GM19324 (cell line): ENCODE results near the gene KRT20.

ENCODE experiments used
- ATAC-seq: cut with Tn5 transposase; IDR thresholded peaks from one replicate; pipeline ENCODE4 v1.9.1; 2021; ENCODE audit warnings: mild to moderate bottlenecking, moderate library complexity; ENCODE audit not compliant: unreplicated experiment, low FRiP score

Gene KRT20

DNA sequence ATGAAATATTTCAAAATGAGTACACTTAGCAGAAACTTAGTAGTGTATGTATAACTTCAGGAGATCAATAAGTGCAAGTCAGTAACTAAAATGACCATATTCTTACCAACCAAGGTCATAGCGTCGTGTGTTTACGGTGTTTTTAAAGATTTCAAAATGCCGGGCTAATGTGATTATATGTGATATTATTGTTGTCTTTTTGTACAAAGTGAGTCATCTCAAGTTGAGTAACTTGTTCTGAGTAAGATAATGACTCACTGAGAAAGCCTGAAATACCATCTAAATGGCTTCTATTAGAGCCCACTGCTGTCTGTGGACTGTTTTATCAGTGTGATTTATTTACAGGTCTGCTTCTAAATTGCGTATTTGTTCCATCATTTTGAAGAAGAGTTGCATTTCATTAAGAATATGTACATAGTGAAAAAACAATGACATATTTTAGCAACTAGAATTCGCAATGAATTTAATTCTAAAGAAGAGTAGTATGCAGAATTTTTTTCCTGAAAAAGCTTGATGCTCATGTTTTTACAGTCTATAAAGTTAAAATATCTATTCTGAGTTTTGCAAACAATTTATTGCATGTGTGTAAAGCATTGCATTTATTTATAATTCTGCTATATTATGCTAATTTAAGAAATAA, 30.7 kb downstream of the KRT20 start:
- no peak for ATAC-seq

DNA sequence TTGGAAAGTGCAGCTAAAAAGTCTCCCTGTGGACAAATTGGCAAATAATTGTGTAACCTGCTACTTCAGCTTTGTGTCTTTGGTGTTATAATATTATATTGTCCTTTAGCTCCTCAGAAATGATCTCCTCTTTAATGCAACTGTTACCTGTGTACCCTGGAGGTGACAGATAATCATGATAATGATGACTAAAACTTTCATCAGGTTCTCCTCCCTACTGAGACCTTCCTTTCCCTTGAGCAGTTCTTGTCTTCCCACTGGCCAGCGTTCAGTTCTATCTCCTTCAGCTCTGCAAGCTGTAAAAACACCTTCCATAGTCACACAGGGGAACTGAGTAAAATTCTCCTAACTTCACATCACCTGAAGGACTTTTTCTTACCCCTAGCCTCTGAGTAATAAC, 32.7 kb downstream of the KRT20 start:
- no peak for ATAC-seq

DNA sequence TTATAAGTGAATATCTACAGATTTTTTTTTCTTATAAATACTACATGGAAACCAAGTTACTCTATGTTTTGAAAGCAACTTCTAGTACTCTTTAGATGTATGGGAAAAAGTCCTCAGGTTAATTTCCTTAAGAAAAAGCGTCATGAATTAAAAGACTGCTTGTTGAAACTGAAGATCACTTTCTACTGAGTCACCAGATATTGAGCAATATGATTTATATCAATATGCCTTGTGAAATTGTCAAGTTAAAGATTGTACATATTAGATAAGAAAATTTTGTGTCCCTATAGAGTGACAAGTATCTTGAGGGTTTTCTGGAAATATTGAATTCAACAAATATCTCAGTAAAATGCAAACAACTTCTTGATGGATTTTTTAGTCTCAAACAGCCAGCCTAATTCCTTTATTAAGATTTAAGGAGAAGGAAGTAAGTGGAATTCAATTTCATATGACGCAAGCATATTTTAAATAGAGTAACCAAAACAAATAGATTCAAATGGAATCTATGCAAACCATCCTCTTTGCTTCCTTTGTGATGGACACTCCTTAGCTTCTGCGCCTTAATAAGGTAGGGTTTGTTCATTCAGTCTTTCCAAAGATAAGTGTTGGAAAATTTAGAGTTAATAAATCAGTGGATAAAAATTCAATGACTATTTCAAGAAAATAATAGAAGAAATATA, 34.6 kb downstream of the KRT20 start:
- no peak for ATAC-seq

DNA sequence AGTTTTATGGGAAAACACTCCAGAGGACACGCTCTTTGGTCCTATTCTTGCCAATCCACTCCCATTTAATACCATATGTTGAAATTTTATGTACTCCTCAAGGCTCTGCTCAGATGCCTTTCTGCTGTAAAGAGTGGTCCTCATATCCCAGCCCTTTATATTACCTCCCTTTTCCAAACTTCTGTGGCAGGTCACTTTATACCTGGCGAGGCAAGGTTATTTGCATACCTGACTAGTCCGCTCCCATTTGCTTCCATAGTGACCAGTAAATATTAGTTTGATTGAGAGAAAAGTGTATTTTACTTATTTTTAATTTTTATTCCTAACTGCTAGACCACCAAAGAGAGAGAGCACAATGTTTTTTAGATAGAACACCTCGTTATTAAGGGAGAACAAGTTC, 35.3 kb downstream of the KRT20 start:
- ATAC-seq = no peak

DNA sequence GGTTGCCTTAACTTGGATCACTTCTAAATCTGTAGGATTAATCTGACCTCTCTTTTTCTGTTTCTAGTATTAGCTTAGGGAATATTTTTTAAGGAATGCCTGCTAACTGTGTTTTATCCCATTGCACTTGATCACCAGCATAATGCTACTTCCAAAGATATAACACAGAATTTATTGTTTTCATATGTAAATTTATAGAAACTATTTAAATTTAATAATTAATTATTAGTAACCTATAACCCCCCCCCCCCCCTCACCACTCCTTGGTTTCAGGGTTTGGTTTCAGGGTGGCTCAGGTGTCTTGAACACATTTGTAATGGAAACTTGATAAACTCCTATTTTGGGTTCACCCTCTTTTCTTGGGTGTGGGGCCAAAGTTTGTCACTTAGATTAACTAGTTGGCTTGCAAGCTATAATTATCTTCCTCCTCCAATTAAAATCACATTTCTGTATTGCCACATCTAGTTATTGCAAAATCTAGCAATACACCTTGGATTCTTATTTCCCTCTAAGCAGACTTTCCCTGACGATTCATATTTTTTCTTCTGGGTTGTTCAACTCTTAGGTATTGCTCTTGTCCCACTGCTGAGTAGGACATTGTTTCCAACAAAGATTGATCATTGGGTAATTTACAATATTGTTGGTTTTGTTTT, 36.3 kb downstream of the KRT20 start:
- ATAC-seq = no peak

DNA sequence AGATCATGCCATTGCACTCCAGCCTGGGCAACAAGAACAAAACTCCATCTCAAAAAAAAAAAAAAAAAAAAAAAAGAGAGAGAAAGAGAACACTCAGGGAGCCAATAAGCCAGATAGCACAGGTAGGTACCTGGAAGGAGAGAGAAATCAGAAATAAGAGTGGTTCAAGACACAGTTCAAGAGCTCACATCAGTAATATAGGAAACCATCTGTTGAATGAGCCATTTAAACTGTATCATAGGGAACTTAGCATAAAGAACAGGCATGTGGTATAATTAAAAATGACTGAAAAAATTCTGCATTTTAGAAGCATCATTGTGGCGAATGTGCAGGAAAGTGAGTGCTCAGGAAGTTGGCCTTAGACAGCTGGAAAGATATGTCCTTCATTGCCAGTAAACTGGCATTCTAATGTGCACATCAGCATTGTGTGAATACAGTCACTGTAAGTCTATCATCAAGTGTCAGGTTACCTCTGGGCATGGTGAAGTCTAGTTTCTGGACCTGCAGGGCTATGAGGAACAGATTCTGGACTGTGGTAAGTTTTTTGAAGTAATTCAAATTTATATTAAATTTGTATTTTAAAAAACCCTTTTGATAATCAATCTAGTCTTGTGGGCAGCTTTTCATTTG, 38.4 kb downstream of the KRT20 start:
- no peak for ATAC-seq

DNA sequence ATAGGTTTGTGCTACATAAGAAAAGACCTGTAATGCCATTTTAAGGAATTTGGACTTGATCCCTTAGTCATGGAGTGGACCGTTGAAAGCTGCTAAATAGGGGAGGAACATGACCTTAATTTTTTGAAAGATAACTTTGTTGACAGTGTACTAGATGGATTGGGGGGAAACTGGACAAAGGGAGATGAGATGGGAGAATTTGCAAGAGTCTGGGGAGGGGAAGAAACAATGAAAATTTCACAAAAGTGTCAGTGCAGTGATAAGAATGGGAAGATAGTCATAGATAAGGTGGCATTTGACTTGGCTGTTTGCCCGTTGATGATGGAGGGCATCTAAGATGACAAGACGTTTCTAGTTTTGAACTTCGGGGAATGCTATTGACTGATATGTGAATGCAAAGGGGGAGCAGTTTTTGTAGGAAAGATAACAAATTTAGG, 40.4 kb downstream of the KRT20 start:
- no peak for ATAC-seq

DNA sequence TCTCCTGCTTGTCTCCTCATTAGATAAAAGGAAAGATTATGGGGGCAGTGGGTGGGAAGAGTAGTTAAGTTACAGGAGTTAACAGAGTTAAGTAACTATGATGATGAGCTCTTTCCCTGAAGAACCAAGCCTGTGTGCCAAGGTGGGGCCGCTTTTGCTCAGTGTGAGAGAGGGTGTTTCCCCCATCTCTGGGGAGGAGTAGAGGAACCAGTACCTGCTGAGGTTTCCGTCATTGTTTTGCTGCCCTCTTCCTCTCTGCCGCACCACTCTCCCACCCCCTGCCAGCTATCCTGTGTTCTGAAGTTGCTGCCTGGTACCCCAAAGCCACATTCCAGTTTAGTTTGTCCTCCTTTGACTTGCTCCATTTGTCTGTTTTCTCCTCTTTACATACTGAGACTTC, 41.8 kb downstream of the KRT20 start:
- no peak for ATAC-seq

DNA sequence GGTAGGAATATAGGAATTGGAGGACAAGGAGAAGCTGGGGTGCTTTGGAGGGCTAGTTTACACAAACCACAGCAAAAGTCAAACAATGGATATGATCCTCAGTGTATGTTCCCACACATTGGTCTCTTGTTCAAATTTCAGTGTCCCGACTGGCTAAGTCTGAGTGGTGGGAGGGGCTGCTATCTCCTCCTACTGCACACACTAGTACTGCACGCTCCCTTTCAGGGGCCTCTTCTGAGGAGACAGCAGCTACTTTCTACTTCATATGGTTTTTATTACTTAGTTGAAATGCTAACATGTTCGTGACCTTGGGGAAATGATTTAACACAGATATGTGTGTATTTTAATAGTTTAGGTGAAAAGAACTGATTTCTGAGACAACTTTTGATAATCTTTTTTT, 43.8 kb downstream of the KRT20 start:
- ATAC-seq = no peak

DNA sequence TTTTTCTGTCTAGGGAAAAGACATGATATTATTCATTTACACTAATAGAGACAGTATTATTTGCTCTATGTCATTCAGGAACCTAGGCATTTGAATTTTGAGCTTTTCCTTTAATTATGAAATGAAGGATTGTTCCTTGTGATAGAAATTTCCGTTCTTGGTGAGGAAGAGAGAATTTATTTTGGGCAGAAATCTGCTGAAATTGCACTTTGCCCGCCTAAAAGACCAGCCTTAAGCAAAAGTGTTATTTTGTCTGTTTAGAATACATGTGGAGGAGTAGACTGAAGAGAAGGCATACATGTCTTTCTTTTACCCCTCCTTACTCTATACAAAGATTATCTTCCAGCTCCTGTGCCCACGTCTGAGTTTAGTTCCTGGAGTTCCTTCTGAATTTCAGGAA, 45.8 kb downstream of the KRT20 start:
- no peak for ATAC-seq

DNA sequence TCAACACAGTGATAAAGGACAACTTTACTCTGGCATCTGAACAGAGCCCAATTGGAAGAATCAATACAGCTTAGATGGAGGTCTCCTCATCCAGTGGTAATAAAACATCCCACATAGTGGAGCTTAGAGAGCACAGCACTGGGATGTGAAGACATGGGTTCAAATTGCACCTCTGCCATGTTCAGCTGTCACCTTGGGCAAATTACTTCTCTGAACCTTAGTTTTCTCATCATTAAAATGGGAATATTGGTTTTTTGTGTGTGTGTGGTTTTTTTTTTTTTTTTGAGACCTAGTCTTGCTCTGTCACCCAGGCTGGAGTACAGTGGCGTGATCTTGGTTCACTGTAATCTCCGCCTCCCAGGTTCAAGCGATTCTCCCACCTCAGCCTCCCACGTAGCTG, 49.0 kb downstream of the KRT20 start:
- no peak for ATAC-seq

DNA sequence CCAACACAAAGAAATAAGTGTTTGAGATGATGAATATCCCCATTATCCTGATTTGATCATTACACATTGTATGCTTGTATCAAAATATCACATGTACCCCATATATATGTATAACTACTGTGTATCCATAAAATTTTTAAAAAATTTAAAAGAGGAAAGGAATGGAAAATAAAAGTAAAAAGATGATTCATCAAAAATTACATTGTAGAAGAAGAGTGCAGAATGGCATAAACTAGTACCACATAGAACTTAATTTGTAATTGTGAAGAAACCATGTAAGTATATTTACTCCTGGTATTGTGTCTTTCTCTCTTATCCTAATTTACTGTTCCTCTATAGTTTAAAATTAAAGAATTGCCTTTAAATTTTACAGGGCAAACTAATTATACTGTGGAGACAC, 51.2 kb downstream of the KRT20 start:
- ATAC-seq = no peak

DNA sequence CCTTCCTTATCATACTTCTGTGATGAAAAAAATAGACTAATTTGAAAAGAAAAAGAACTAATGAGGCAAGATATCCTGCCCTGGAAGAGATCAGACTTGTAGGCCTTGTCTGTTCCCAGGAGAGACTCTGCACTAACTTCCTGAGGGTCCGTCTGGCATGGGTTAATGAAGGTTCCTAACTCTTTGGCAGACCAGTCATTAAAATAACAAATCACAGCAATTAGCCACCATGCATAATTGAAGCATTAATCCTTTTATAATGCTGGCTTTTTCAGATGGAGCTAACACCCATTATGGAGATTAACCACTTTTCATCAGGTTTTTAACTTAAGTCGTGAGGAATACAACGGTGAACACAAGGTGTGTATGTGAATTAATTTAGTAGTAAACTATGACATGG, 52.2 kb downstream of the KRT20 start:
- ATAC-seq = no peak

DNA sequence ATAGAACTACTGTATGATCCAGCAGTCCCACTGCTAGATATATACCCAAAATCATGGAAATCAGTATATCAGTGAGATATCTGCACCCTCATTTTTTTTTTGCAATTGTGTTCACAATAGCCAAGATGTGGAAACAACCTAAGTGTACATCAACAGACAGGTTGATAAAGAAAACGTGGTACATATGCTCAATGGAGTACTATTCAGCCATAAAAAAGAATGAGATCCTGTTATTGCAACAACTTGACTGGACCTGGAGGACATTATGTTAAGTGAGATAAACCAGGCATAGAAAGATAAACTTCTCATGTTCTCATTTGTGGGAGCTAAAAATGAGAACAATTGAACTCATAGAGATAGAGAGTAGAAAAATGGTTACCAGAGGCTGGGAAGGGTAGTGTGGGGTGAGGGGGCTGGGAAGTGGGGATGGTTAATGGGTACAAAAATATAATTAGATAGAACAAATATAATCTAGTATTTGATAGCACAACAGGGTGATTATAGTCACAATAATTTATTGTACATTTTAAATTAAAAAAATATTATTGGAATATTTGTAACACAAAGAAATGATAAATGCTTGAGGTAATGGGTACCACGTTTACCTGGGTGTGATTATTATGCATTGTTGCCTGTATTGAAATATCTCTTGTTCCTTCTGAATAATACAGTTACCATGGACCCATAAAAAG, 54.8 kb downstream of the KRT20 start:
- no peak for ATAC-seq

DNA sequence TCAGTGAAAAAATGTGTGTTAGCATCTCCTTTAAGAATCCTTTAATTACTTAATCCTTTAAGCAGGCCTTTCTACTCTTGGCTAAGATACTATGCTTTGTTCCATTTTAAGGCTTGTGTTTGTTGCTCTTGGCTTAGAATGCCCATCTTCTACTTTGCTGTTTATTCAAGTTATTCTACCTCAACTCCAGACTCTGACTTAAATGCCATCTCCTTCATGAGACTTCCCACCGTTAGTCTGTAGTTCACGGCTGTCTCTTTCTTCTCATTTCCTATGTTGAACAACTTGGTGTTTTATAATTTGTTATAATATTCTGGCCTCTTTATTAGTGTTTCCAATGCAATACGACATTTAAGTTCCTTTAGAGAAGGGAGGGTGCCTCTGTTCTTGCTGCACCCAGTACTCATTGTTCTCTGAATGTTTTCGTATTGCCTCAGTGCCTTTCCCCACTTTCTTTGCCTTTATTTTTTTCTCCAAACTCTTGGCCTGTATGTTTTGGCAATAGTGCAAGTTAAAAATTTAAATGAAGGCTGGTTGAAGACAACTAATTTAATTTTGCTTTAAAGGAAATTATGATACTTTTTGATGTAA, 56.5 kb downstream of the KRT20 start:
- ATAC-seq = no peak

DNA sequence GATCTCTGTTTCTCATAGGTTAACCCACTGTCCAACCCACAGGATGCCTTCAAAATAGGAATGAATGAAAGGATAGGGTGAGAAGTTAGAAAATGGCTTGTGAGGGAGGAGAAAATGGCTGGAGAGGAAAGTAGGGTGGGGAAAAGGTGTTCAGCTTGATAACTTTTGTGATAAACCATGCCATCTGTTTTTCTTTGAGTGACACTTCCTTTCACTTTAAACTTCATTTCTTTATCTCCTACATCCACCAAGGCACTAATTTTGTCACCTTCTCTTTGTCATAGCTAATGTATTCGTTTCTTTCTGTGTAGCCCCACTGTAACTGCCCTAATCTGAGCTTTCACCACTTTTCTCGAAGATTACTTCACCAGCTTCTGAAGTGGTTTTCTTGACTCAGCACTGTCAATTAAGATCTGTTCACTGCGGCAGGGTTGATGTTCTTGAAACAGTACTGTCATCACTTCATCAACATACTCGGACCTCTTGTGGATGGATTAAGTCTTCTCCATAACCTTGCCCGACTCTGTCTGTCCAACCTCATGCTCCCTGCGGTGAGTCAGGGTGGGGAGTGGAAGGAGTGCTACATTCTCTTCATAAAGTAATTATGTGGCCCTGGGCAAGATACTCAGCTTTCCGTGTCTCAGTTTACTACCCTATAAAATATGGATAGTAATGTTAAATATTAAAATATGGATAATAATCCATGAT, 57.1 kb downstream of the KRT20 start:
- ATAC-seq = no peak
